HCT116 (cell line): Measurements from ENCODE around the gene TJP3. TPM values are rescaled to one million over a fixed set of nuclear protein-coding genes. Genes with fewer than 3 reads are reported as not detected.

ENCODE experiments used
- ATAC-seq: fragments of 200-7000 bp; cut with Tn5 transposase; 2 replicates; pipeline ENCODE4 v1.9.1; 2020; ENCODE audit warnings: mild to moderate bottlenecking, moderate library complexity
- BruUV-seq: library from RNA; stranded (reverse); fragments of 400-500 nt; replicated peaks from 2 replicates; lab custom pipeline; 2021; lab: Mats Ljungman, UMichigan
- CTCF ChIA-PET: fragments of 300-600 bp; sonication (Branson Sonifier 250); formaldehyde crosslinking; loops from one replicate; lab custom pipeline; 2021; ENCODE audit warnings: antibody characterized with exemption; lab: Charles Lee
- POLR2A ChIA-PET: fragments of 300-600, 350-600 bp; sonication (Branson Sonifier 250); formaldehyde crosslinking; loops from one replicate; lab custom pipeline; 2021; ENCODE audit warnings: antibody characterized with exemption; lab: Charles Lee
- RAD21 ChIA-PET, 2 experiments: fragments of 300-600 bp; sonication (Branson Sonifier 250); formaldehyde crosslinking; loops; one replicate each; lab custom pipeline; 2023; ENCODE audit warnings: low total read pairs in 2 of 2; ENCODE audit not compliant: uncharacterized antibody in 2 of 2, unreplicated experiment in 2 of 2, low non-redundant PET in 1 of 2; lab: Charles Lee
- DNase-seq: peaks from one replicate; pipeline ENCODE4 v3.0.0-alpha.2; 2010; ENCODE audit warnings: low read depth, low spot score
- H2AFZ ChIP-seq: fragments of 200-600 bp; shearing (Covaris generic), sonication (generic); 2 replicates; pipeline ENCODE4 v1.6.1; 2017; ENCODE audit warnings: low read depth, mixed run types, mixed read lengths, antibody characterized with exemption, low read length; ENCODE audit not compliant: poor library complexity, severe bottlenecking
- H3K27ac ChIP-seq: 2 replicates; pipeline ENCODE4 v1.5.1; 2012; ENCODE audit warnings: low read depth, low read length
- H3K27me3 ChIP-seq: fragments of 200-600 bp; sonication (generic); 2 replicates; pipeline ENCODE4 v1.6.1; 2016; ENCODE audit warnings: mixed run types, low read length, mixed read lengths; ENCODE audit not compliant: insufficient read depth
- H3K36me3 ChIP-seq, 2 experiments: fragments of 200-500 bp in 1 of 2; fragments of 200-600 bp in 1 of 2; sonication (Bioruptor generic) in 1 of 2; sonication (generic) in 1 of 2; 2 replicates each; pipeline versions ENCODE4 v1.5.1 to v1.6.1; 2014 to 2016; ENCODE audit warnings: low read length in 2 of 2, inconsistent platforms in 1 of 2, mixed read lengths in 1 of 2, mixed run types in 1 of 2; ENCODE audit not compliant: insufficient read depth in 2 of 2, control insufficient read depth in 1 of 2
- H3K4me1 ChIP-seq, 2 experiments: fragments of 200-600 bp in 1 of 2; sonication (generic) in 1 of 2; 2 replicates each; pipeline versions ENCODE4 v1.5.1 to v1.6.1; 2012 to 2017; ENCODE audit warnings: low read length in 2 of 2, inconsistent platforms in 1 of 2, mild to moderate bottlenecking in 1 of 2, mixed read lengths in 1 of 2, mixed run types in 1 of 2, moderate library complexity in 1 of 2; ENCODE audit not compliant: insufficient read depth in 2 of 2, control insufficient read depth in 1 of 2
- H3K4me2 ChIP-seq: fragments of 200-600 bp; sonication (generic); 2 replicates; pipeline ENCODE4 v1.6.1; 2017; ENCODE audit warnings: mixed run types, low read length, mixed read lengths
- H3K4me3 ChIP-seq, 2 experiments: fragments of 200-600 bp in 1 of 2; sonication (generic) in 1 of 2; replicated peaks in 1 of 2; 2 replicates each; pipeline ENCODE4 v1.5.1; 2011 to 2016; ENCODE audit warnings: low read length in 2 of 2, control low read depth in 1 of 2, low read depth in 1 of 2, mild to moderate bottlenecking in 1 of 2, mixed read lengths in 1 of 2, mixed run types in 1 of 2
- H3K79me2 ChIP-seq: fragments of 200-600 bp; sonication (generic); 2 replicates; pipeline ENCODE4 v1.6.1; 2017; ENCODE audit warnings: mild to moderate bottlenecking, mixed run types, low read length, moderate library complexity, mixed read lengths; ENCODE audit not compliant: insufficient read depth
- H3K9ac ChIP-seq: fragments of 200-600 bp; sonication (generic); 2 replicates; pipeline ENCODE4 v1.6.1; 2016; ENCODE audit warnings: low read length, mixed read lengths
- H3K9me2 ChIP-seq: fragments of 200-600 bp; sonication (generic), shearing (Covaris generic); 2 replicates; pipeline ENCODE4 v1.6.1; 2017; ENCODE audit warnings: mixed run types, mild to moderate bottlenecking, moderate library complexity; ENCODE audit not compliant: insufficient read depth
- H3K9me3 ChIP-seq, 2 experiments: fragments of 200-500 bp in 1 of 2; fragments of 200-600 bp in 1 of 2; sonication (Bioruptor generic) in 1 of 2; sonication (generic) in 1 of 2; 2 replicates each; pipeline ENCODE4 v1.6.1; 2014 to 2017; ENCODE audit warnings: low read length in 2 of 2, mixed read lengths in 2 of 2, inconsistent platforms in 1 of 2, low read depth in 1 of 2, mild to moderate bottlenecking in 1 of 2, mixed run types in 1 of 2, moderate library complexity in 1 of 2; ENCODE audit not compliant: control insufficient read depth in 1 of 2, insufficient read depth in 1 of 2
- H4K20me1 ChIP-seq: fragments of 200-600 bp; sonication (generic), shearing (Covaris generic); 2 replicates; pipeline ENCODE4 v1.6.1; 2017; ENCODE audit warnings: mixed run types, mild to moderate bottlenecking, moderate library complexity; ENCODE audit not compliant: insufficient read depth
- ATF3 ChIP-seq: IDR thresholded peaks from 2 replicates; pipeline ENCODE4 v1.6.1; 2012
- EGR1 ChIP-seq: IDR thresholded peaks from 2 replicates; pipeline ENCODE4 v1.6.1; 2012; ENCODE audit warnings: low read depth
- EZH2 ChIP-seq: fragments of 200-600 bp; sonication (generic); IDR thresholded peaks from 2 replicates; pipeline ENCODE4 v1.6.1; 2017; ENCODE audit warnings: antibody characterized with exemption, mixed run types
- POLR2AphosphoS5 ChIP-seq: IDR thresholded peaks from 2 replicates; pipeline ENCODE4 v1.6.1; 2011; ENCODE audit warnings: mild to moderate bottlenecking, low read depth, low read length, moderate library complexity
- RAD21 ChIP-seq: IDR thresholded peaks from 2 replicates; pipeline ENCODE4 v1.6.1; 2012; ENCODE audit warnings: low read depth, mild to moderate bottlenecking
- REST ChIP-seq: IDR thresholded peaks from 2 replicates; pipeline ENCODE4 v1.6.1; 2012; ENCODE audit warnings: low read depth
- ZNF274 ChIP-seq: fragments of 200-500 bp; sonication (Bioruptor generic); IDR thresholded peaks from 2 replicates; pipeline ENCODE4 v1.6.1; 2014; ENCODE audit warnings: mild to moderate bottlenecking, low read depth, low read length, inconsistent platforms
- intact Hi-C: fragments of 100-400 bp; cut with micrococcal nuclease; formaldehyde crosslinking; loops from 2 replicates; pipeline ENCODE4 v1.10.0; 2022
- total RNA-seq: library from RNA; stranded (reverse); gene quantifications from one replicate; pipeline ENCODE4 v1.2.1, GENCODE V29; 2021; ENCODE audit not compliant: unreplicated experiment

The TJP3 gene
- total RNA-seq, 1 experiment from 2014 or later: 69.6 TPM

GRCh38 chr19:3743486-3743885 is 35.3 kb downstream of the TJP3 start:
- CTCF ChIA-PET: no interaction called here
- no peak for TF ChIP-seq EGR1
- no peak for TF ChIP-seq REST
- no peak for TF ChIP-seq ATF3
- TF ChIP-seq POLR2AphosphoS5: no peak
- TF ChIP-seq EZH2: no peak
- no peak for TF ChIP-seq ZNF274
- no peak for TF ChIP-seq RAD21

More at GRCh38 chr19:3743486-3743885, 35.3 kb downstream of the TJP3 start:
- Histone ChIP-seq H3K27ac (no peak overlapping the region), H3K27me3 (no peaks in the 10 kb centered on the region), H3K9me2 (no peaks in the 10 kb centered on the region), H3K4me1 (no peaks in the 10 kb centered on the region), H3K4me3 (no peak overlapping the region), H3K4me2 (no peak overlapping the region), H4K20me1 (no peaks in the 10 kb centered on the region), H2AFZ (no peak overlapping the region), H3K9me3 (no peaks in the 10 kb centered on the region), H3K9ac (no peak overlapping the region), H3K79me2 (no peaks in the 10 kb centered on the region), H3K36me3 (no peaks in the 10 kb centered on the region)
- DNase-seq: no peak
- BruUV-seq: no TSS peak
- ChIA-PET RAD21 (no interaction called here), POLR2A (no interaction called here)
- peak; percentile 85 for ATAC-seq
- intact Hi-C loops: no loop called here
